NCI-H1105 (cell line): ENCODE data around the gene CASP3.
A peak's percentile ranks its signal among the peaks of the same experiment; 100 is the strongest.

Source experiments
- DNase-seq: peaks from one replicate; lab custom pipeline; 2025; lab: John Stamatoyannopoulos, UW

The CASP3 gene

DNA sequence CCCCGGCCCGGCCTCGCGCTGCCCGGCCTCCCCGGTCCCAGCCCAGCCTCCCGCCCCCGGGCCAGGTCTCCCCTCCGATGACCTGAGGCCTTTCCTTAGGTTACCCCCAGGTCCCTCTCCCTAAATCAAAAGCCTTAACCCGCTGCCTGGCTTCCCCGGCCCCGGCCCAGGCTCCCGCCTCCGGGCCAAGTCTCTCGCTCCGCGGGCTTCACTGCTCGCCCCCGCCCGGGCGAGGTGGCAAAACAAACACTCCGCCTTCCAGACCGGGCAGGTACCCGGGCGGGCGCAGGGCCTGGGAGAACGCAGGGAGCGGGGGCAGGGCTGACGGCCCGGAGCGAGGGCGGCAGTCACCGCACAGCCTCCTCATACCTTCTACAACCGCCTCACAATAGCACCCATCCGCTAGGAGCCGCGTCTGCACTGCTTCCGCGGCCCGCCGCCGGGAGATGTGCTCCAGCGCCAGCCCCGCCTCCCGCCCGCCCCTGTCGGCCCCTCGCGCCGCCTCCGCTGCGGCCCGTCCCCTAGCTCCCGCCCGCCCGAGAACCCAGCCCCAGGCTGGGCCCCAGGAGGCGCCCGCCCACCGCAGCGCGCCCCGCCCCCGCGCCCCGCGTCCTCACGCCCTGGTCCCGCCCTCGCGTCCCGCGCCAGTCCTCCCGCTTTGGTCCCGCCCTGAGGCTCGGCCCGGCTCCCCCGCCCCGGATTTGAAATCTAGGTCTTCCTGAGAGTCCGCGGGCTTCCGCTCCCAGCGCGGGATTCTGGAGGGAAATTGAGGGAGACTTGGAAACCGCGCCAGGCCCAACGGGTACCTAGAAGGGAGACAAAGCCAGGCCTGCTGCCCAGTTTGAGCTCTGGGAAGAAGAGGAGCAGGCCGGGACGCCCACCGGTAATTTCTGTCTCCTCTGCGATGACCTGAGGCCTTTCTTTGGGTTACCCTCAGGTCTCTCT lies at the start of gene CASP3, which contains the start of gene PRIMPOL:
Gene CASP3 (minus strand): TSS at position 422 of the 945 bp plus-strand sequence. CDS start 10,994 bp downstream, outside the sequence.
Gene PRIMPOL (plus strand): TSS at position 713 of the 945 bp plus-strand sequence. CDS start 7,403 bp downstream, outside the sequence.
- peak; percentile 87 for DNase-seq

- no peak for DNase-seq
These were observed 48.7 kb upstream of the CASP3 start for GRCh38 chr4:184697956-184698355.

GRCh38 chr4:184695178-184695896 lies 46.1 kb upstream of the CASP3 start:
- no peak for DNase-seq

- no peak for DNase-seq
These were observed 45.2 kb upstream of the CASP3 start for GRCh38 chr4:184694412-184694956.

DNA sequence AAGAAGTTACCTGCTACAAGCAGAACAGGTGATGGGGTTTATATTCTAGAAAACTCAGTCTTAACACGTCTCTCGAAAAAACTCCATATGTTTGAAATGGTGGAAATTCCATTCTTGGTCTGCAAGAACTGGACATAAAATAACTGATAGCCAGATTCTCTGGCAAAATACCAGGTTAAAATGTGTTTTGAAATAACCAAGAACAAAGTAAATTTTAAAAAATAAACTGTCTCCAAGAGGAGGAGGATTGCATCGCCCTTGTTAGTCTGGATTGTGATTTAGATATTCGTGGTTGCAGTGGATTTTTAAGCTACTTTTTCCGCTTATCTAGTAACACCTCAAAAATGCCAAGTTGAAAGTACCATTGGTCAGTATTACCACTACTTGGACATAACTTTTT lies 43.8 kb upstream of the CASP3 start:
- no peak for DNase-seq

- DNase-seq: no peak
These were observed 40.4 kb upstream of the CASP3 start for GRCh38 chr4:184689681-184690080.

- no peak for DNase-seq
These were observed 39.2 kb upstream of the CASP3 start for GRCh38 chr4:184688447-184688846.

DNA sequence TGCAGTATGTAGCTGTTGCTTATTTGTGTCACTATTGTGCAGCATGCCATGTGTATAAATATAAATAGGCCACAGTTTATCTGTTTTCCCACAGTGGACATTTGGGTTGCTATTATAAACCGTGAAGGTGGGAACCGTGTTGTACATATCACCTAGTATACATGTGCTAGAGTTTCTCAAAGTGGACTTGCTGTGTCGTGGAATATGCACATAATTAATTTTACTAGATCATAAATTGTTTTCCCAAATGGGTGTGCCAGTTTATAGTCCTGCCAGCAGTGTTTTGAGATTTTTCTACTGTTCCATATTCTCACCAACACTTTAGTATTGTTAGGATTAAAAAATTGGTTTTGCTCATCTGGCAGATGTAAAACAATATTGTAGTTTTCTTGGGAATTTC lies 38.8 kb upstream of the CASP3 start:
- DNase-seq: no peak

GRCh38 chr4:184684491-184685189 lies 35.4 kb upstream of the CASP3 start:
- no peak for DNase-seq

DNA sequence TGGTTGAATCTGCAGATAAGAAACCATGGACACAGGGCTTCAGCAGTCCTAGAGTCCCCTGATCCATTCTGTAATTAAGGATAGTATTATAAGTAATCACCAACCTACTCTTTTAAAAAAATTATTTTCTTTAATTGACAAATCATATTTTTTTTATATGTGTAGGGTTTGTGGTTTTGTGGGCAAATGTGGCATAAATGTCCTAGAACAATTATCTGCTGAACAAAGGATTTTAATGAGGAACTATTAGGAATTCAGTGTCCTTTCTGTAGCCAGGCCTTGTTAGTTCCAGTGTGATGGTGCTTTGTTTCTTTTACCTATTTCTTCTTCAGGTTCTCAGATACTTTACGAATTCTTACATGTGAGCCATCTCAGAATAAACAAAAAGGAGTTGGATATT lies 32.7 kb upstream of the CASP3 start:
- DNase-seq: no peak

DNA sequence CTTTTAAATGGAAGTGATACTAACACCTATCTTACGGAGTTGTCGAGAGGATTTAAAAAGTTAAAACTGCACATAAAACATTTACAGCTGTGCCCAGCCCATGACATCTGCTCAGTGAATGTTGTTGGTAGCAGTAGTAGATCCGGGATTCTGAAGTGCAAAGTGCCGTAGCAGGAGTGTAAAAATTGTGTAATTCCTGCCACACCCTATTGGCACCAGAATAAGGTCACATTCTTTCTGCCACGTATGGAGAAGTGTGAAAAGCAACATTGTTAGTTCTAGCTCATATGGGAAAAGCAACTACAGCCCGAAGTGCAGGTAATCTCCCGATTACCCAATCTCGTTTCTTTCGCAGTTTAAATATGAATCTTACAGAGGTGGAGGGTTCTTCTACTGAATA lies 31.5 kb upstream of the CASP3 start:
- no peak for DNase-seq

DNA sequence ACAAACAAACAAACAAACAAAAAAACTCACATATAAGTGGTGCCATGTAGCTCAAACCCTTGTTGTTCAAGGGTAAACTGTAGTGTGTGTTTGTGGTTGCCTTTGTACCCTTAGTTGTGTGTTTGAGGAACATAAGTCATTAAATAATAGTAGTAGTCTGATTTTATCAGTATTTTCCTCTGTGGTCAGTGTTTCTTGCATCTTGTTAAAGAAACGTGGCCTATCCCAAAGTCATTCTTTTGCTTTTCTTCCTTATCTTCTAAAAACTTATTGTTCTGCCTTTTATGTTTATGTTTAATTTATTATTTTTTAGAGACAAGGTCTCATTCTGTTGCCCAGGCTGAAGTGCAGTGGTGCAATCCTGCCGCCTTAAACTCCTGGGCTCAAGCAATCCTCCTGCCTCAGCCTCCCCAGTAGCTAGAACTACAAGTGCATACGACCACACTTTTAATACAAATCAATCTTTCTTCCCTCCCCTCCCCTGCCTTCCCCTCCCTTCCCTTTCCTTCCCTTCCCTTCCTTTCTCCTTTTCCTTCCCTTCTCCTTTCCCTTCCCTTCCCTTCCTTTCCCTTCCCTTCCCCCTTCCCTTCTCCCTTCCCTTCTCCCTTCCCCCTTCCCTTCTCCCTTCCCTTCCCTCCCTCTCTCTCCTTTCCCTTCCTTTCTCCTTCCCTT lies 26.7 kb upstream of the CASP3 start:
- DNase-seq: no peak

DNA sequence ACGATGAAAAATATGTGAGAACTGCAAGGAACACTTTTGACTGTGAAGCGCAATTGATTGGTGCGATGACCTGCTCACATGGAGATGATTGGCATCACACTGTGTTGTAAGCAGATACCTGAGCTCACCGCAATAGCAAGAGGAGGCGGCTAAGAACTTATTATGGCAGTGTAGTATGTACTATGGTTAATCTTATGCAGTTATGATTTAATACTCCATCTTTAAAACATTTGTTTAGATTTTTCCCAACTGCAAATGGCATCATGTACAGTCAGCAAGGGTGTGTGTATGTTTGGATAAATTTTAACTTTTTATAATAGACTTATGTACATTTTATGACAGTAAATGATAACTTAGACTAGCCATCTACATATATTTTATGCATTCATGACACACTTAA lies 25.8 kb upstream of the CASP3 start:
- no peak for DNase-seq

DNA sequence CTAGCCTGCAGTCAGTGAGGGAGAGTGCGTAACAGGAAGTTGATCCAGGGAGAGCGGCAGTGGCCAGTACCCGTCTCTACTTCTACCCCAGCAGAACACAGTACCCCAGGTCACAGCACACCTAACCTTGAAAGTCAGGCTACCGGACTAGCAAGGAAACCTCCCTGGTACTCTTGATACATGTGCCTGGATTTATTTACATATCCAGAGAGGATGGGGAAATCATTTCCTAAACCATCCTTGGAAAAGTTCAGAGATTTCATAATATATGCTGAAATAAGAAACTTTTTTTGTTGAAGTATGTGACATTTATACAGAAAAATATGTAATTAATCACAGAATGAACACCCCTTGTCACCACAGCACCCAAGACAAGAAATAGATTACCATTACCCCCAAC lies 24.8 kb upstream of the CASP3 start:
- no peak for DNase-seq

DNA sequence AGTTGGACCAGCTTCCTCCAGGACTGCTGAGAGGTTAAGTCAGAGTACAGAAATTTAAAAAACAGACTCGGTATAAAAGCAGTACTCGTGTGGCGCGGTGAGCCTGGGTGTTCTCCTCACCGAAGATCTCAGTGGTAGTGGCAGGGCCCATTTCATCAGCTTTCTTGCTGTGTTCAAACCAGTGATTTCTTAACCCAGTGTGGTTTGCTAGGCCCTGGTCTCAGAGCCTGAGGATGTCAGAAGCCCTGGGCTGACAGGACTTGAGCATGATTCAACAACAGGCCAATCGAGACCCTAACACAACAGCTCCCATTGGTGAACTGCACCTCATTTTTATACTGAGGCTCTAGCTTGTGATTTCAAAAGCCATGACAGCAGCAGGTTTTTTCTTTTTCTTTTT lies 23.5 kb upstream of the CASP3 start:
- DNase-seq: no peak

DNA sequence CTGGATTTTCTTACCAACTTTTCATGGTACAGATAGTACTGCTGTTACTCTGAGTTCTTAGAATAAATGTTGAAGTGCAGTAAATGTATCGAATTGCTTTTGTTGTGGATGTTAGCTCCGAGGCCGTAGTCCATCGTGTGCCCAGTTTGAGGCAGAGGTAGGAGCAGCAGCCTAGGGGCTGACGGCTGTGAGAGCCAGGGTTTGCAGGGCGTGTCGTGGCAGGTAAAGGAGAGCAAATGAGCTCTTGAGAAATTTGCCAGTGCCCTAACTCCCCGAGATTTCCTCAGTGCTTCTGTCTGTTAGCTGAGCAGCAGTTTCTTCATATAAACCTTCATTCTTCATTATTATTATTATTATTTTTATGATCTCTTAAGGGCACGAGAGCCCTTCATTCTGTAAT lies 21.9 kb upstream of the CASP3 start:
- no peak for DNase-seq

- no peak for DNase-seq
These were observed 20.0 kb upstream of the CASP3 start for GRCh38 chr4:184669251-184669650.

DNA sequence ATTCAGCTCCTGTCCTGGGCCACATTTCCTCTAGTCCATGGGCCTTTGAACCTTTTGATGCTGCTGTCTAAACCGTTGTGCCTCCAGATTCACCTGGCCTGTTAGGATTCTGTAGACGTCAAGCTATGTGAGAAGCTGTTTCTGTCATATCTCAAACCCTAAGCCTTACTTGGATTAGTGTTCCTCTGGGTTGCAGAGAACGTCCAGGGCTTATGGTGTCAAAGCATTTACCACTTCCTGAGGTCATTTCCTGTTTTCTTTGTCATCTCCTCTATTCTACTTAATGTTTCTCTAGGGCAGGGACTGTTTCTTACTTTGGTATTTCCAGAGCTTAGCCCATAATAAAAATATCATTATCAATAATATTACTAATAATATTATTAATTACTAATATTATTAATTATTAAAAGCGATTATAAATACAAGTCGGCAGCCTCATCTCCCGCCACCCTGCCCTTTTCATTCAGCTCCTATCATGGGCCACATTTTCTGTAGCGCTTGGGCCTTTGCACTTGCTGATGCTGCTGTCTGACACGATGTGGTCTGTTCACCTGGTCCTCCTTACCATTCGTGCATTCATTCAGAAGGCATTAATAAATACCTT lies 19.4 kb upstream of the CASP3 start:
- DNase-seq: no peak

DNA sequence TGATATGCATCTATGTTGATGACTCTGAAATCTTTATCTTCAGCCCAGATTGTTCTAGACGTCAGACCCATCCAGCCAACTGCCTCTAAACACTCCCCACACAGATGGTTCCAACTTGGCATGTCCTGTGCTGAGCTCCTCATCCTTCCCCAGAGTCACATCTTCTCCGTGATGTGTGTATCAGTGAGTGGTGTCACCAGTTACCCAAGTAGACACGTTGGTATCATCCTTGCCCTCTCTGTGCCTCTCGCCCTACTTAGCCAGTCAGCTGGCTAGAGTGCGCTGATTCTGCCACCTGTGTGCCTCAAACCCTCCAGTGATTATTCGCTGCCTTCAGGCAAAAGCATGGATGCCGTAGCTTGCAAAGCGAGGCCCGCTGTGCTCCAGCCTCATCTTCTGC lies 18.8 kb upstream of the CASP3 start:
- no peak for DNase-seq

DNA sequence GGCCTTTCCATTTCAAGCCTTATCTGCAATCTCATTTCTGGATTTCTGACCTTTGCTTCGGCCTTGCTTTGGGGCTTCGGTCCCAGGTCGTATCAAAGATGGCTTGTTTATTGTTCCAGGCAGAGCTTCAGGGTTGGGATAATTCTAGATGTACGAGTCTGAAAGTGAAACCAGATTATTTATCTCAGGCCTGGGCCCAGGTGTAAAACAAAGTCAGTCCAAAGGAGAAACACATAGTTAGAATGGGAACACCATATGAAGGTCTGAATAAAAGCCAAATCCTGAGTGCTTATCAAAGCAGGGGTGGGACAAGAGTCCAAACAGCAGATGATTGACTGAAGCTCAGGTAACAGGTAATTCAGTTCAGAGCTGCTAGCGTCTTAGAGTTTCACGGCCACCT lies 17.4 kb upstream of the CASP3 start:
- DNase-seq: no peak
